Fibroblast of skin of scalp (primary cell): ENCODE data around the gene MEI4.
"Not testable (repeated sequence)": the region's sequence is repeated elsewhere in the genome, so short reads cannot be mapped to it uniquely, and the experiment has no call there.

Experiments
- DNase-seq: peaks from one replicate; pipeline ENCODE4 v3.0.0-alpha.2; 2013

Gene MEI4

GRCh38 chr6:77816766-77817270 is 164.0 kb downstream of the MEI4 start:
- no peak for DNase-seq

- no peak for DNase-seq
Measured at GRCh38 chr6:77822265-77822664, 169.4 kb downstream of the MEI4 start.

GRCh38 chr6:77825204-77825603 is 172.4 kb downstream of the MEI4 start:
- no peak for DNase-seq

- no peak for DNase-seq
Measured at GRCh38 chr6:77829736-77830135, 176.9 kb downstream of the MEI4 start.

- DNase-seq, result not testable (repeated sequence)
Measured at GRCh38 chr6:77833749-77834148, 180.9 kb downstream of the MEI4 start.

- DNase-seq, result no peak
Measured at GRCh38 chr6:77834591-77834996, 181.8 kb downstream of the MEI4 start.

- no peak for DNase-seq
Measured at GRCh38 chr6:77837034-77837784, 184.4 kb downstream of the MEI4 start.

- DNase-seq, result no peak
Measured at GRCh38 chr6:77839292-77839691, 186.5 kb downstream of the MEI4 start.

- DNase-seq, result no peak
Measured at GRCh38 chr6:77844822-77845221, 192.0 kb downstream of the MEI4 start.

- DNase-seq, result no peak
Measured at GRCh38 chr6:77853401-77853800, 200.6 kb downstream of the MEI4 start.

GRCh38 chr6:77856391-77856790 is 203.6 kb downstream of the MEI4 start:
- no peak for DNase-seq

- DNase-seq, result no peak
Measured at GRCh38 chr6:77857421-77857820, 204.6 kb downstream of the MEI4 start.

- DNase-seq, result no peak
Measured at GRCh38 chr6:77876300-77876699, 223.5 kb downstream of the MEI4 start.

- no peak for DNase-seq
Measured at GRCh38 chr6:77879527-77879926, 226.7 kb downstream of the MEI4 start.

GRCh38 chr6:77880501-77880900 is 227.7 kb downstream of the MEI4 start:
- peak; percentile 45 for DNase-seq

GRCh38 chr6:77883851-77884250 is 231.0 kb downstream of the MEI4 start:
- no peak for DNase-seq

GRCh38 chr6:77893391-77893790 is 240.6 kb downstream of the MEI4 start:
- DNase-seq, result no peak

- DNase-seq, result no peak
Measured at GRCh38 chr6:77906070-77906469, 253.2 kb downstream of the MEI4 start.

GRCh38 chr6:77910826-77911225 is 258.0 kb downstream of the MEI4 start:
- DNase-seq, result no peak

- DNase-seq, result no peak
Measured at GRCh38 chr6:77926198-77926751, 273.4 kb downstream of the MEI4 start.

- DNase-seq, result no peak
Measured at GRCh38 chr6:77930382-77930781, 277.5 kb downstream of the MEI4 start.

GRCh38 chr6:77930952-77931351 is 278.1 kb downstream of the MEI4 start:
- no peak for DNase-seq

- DNase-seq, result no peak
Measured at GRCh38 chr6:77962070-77962469, 309.2 kb downstream of the MEI4 start.

- no peak for DNase-seq
Measured at GRCh38 chr6:77965449-77965848, 312.6 kb downstream of the MEI4 start.
